Measurements from ENCODE around the gene SVBP.

SVBP gene

GRCh38 chr1:42797979-42798378, 19.2 kb downstream of the SVBP start:
- DNase-seq: no peak

DNA sequence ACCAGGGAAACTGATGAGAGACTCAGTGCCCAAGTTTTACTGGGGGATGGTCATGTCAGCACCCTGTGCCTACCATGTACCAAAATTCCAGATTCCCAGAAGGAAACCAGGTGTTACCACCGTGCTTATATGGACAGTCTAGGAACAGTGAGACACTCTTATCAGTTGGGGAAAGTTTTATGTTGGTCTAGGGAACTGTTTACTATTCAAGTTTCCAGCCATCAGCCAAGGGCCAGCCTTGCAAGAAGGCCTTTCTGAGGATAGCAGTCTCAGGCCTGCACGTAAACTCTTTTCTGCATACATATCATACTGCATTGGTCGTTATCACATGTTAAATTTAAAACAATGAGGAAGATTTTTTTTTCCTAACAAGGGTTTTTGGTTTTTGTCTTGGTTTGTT, 19.8 kb downstream of the SVBP start:
- DNase-seq: no peak

GRCh38 chr1:42793824-42794223, 23.4 kb downstream of the SVBP start:
- no peak for DNase-seq

DNA sequence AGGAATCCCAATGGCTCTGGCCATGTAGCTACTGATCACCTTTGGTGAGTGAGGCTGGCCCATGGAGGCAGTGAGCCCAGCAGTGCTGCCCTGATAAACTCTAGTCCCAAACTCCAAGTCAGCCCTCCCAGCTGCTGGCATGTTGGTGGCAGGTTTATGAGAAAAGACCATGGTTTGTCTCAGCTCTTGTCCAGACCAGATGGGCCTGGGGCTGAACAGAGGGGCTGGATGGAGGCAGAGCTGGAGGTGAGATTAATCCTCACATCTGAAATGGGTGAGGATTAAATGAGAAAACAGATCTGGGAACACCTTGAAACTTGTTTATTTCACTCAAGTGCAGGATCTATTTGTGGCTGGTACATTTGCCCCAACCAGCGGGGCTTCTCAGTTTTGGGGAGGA, 29.2 kb downstream of the SVBP start:
- DNase-seq: no peak

GRCh38 chr1:42786097-42786496, 31.1 kb downstream of the SVBP start:
- DNase-seq: no peak

GRCh38 chr1:42784946-42785693, 32.1 kb downstream of the SVBP start, which contains the start of gene TMEM269:
Gene TMEM269 (plus strand): TSS chr1:42784991. CDS start chr1:42789894, 4,903 bp downstream.
- no peak for DNase-seq

- DNase-seq: no peak
Observed at GRCh38 chr1:42784547-42784945, 32.7 kb downstream of the SVBP start.

DNA sequence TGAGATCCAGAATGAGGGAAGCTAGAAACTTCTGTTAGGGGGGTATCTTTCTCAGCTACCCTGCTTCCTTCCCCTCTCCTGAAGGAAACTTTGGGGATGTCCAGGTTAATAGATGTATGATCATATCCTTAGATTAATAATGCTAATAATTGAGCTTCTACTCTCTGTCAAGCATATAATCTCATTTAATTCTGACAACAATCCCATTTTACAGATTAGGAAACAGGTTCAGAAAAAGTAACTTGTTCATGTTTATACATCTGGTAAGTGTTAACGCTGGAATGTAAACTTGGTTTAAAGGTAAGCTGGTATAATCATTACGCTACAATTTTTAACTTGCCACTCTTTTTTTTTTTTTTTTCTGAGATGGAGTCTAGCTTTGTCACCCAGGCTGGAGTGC, 34.1 kb downstream of the SVBP start:
- no peak for DNase-seq

- no peak for DNase-seq
Observed at GRCh38 chr1:42780176-42780575, 37.0 kb downstream of the SVBP start.

- DNase-seq: no peak
Observed at GRCh38 chr1:42779725-42780124, 37.5 kb downstream of the SVBP start.

DNA sequence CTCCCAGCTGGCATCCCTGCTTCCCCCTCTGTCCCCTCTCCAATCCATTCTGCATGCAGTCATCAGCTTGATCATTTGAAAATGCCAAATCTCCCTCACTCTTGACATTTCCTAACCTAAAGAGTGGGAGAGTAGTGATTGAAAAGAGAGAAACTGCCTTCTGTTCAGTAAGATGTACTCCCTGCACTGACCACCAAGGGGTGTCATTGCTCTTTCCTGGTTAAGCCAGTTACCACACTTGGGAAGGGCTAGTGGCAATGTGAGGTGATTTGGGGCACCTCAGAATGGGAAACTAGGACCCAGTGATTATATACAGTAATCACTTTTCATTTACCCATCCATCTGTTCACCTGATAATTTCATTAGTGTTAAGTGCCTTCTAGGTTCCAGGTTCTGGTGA, 39.3 kb downstream of the SVBP start:
- DNase-seq: peak; percentile 45 to 62

- DNase-seq: no peak
Observed at GRCh38 chr1:42776502-42776901, 40.7 kb downstream of the SVBP start.

GRCh38 chr1:42774928-42775526, 42.2 kb downstream of the SVBP start:
- DNase-seq: no peak

GRCh38 chr1:42773420-42773819, 43.8 kb downstream of the SVBP start:
- no peak for DNase-seq

DNA sequence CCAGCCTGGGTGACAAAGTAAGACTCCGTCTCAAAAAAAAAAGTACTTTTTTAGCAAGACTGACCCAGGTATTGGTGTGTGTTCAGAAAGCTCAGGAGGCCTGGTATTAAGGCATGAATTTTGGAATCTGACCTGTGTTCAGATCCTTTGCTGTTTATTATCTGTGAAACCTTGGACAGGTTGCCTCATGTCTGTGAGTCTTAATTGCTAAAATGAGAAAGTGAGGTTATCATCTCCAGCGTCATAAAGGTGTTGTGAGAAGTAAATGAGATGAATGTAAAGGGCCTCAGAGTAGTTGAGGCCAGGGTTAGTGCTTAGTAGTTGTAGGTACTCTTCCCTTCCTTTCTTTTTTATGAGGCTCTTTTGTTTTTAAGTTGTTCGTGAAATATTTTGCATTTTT, 47.4 kb downstream of the SVBP start:
- DNase-seq: no peak

DNA sequence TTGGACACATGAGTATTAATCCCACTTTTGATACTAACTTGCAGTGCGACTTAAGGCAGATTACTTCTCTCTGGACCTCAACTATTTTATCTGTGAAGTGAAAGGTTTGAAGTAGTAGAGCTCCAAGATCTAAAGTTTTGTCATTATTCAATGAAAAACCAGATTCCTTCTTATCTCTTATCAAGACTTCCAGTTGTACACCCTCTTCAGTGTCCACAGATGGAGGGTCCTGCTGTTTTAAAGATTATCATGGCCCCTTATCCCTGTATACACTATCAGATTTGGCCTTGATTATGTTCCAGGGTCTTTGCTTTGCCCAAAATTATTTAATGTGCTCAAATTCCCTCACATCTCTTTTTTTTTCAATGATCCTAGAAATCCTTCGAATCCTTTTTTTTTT, 49.0 kb downstream of the SVBP start:
- no peak for DNase-seq

- DNase-seq: peak in 1 of 2 experiments; percentile 70
Observed at GRCh38 chr1:42767510-42768000, 49.6 kb downstream of the SVBP start.

GRCh38 chr1:42766741-42767509, 50.3 kb downstream of the SVBP start, which contains the start of the genes C1orf50 and P3H1:
Gene C1orf50 (plus strand): TSS chr1:42767249. CDS start chr1:42767312, 63 bp downstream.
Gene P3H1 (minus strand): TSS chr1:42767028. CDS start chr1:42766971, 57 bp downstream.
- DNase-seq: peak; percentile 100

- peak; percentile 65 to 80 for DNase-seq
Observed at GRCh38 chr1:42765832-42766740, 51.1 kb downstream of the SVBP start.

- no peak for DNase-seq
Observed at GRCh38 chr1:42765269-42765668, 51.9 kb downstream of the SVBP start.

GRCh38 chr1:42762269-42762668, 54.9 kb downstream of the SVBP start:
- no peak for DNase-seq

GRCh38 chr1:42761567-42761966, 55.6 kb downstream of the SVBP start:
- DNase-seq: no peak
